ENCODE measurements around the gene ZSCAN22.

ZSCAN22 gene

DNA sequence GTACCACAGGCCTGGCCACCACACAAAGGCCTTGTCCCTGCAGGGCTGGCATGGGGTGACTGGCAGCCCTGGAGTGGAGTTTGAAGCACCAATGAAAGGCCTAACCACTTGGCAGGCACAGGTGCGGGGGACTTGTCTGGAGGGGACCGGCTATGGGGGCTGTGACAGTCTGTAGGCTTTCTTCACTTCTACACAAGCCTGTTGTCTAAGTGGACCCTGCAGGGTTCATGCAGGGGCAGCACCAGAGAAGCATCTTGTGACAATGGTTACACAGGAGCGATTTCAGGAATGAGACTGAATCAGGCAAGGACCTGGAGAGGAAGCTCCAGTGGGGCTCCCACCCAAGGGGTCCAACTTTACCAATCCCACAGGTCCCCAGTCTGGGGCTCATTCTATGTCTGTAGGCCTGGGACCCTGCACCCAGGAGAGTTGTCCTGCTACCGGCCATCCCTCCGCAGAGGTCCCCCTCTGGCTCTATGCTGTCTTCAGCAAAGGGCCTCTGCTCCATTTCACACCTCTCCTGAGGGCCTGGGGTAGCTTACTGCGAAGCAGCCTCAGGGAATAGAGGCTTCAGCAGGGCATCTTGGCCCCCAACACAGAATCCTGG lies 56.3 kb downstream of the ZSCAN22 start:
- no peak overlapping the region for H3K4me3 ChIP-seq (ENCODE audit: low read depth, low read length)
- TF ChIP-seq CTCF (IDR thresholded peaks at IDR 0.05; ENCODE audit: low read depth, low read length): no peak
- H3K9me3 ChIP-seq: no peaks in the 10 kb centered on the region
- H3K27me3 ChIP-seq: no peaks in the 10 kb centered on the region
- H3K36me3 ChIP-seq: peaks cover 8% of the 10 kb centered on the region
- DNase-seq: no peak
- peaks cover 7% of the 10 kb centered on the region for H3K4me1 ChIP-seq

- Histone ChIP-seq H3K4me1 (peaks cover 7% of the 10 kb centered on the region), H3K36me3 (peaks cover 31% of the 10 kb centered on the region), H3K27me3 (no peaks in the 10 kb centered on the region), H3K9me3 (no peaks in the 10 kb centered on the region), H3K4me3 (ENCODE audit: low read depth, low read length) (peak overlapping the region; percentile 100)
- DNase-seq: no peak
- no peak for TF ChIP-seq CTCF (IDR thresholded peaks at IDR 0.05; ENCODE audit: low read depth, low read length)
Observed at GRCh38 chr19:58385313-58385890, 58.6 kb downstream of the ZSCAN22 start.

GRCh38 chr19:58385891-58386575 lies 59.2 kb downstream of the ZSCAN22 start:
- Histone ChIP-seq H3K27me3 (no peaks in the 10 kb centered on the region), H3K36me3 (peaks cover 37% of the 10 kb centered on the region), H3K4me1 (peaks cover 7% of the 10 kb centered on the region), H3K4me3 (ENCODE audit: low read depth, low read length) (peak overlapping the region; percentile 100), H3K9me3 (no peaks in the 10 kb centered on the region)
- TF ChIP-seq CTCF (IDR thresholded peaks at IDR 0.05; ENCODE audit: low read depth, low read length): no peak
- DNase-seq: peak; percentile 28

DNA sequence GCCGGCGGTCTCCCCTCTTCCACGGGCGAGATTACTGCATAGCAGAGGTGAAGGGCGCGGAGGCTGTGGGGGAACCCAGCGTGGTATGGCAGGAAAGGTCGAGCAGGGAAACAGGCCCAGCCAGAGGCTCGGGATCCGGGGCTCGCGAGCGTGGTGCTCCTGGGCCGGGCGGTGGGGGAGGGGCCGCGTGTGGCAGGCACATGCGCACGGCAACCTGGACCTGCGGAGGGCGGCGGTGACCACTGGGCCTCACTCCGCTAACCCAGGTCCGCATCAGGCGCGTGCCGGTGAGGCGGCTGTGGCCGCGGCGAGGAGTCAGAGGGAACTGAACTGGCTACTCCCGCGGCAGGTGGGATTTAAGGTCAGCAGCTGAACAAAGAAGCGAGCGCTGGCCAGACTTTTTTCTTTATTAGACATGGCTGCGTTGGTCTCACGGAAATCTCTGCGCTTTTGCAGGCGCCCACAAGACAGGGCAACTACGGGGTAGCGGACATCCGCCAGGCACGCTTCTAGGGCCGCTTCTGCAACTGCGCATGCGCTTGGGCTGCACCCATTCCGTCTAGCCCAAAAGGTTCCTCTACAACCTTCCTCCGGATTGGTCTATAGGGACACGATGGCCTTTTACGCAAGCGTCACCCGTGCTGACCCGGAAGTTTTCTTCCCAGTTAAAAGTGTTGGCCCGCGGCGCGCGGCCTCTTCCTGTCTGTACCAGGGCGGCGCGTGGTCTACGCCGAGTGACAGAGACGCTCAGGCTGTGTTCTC lies 60.0 kb downstream of the ZSCAN22 start, which contains the start of gene RPS5:
RPS5 (plus strand) TSS at position 694 of the 762 bp plus-strand sequence. CDS start 869 bp downstream, outside the sequence.
- Histone ChIP-seq H3K4me3 (ENCODE audit: low read depth, low read length) (peak within 1 kb of the TSS; percentile 100), H3K27me3 (no peaks in the 10 kb centered on the region), H3K9me3 (no peaks in the 10 kb centered on the region), H3K4me1 (peaks cover 7% of the 10 kb centered on the region), H3K36me3 (peaks cover 45% of the 10 kb centered on the region)
- peak; percentile 96 for DNase-seq
- no peak for TF ChIP-seq CTCF (IDR thresholded peaks at IDR 0.05; ENCODE audit: low read depth, low read length)

GRCh38 chr19:58387338-58388174 lies 60.8 kb downstream of the ZSCAN22 start:
- H3K36me3 ChIP-seq: peaks cover 53% of the 10 kb centered on the region
- no peak; the same call in 1 of the 2 replicates for TF ChIP-seq CTCF (IDR thresholded peaks at IDR 0.05; ENCODE audit: low read depth, low read length)
- no peak for DNase-seq
- peak overlapping the region; percentile 100 for H3K4me3 ChIP-seq (ENCODE audit: low read depth, low read length)
- peaks cover 7% of the 10 kb centered on the region for H3K4me1 ChIP-seq
- no peaks in the 10 kb centered on the region for H3K9me3 ChIP-seq
- no peaks in the 10 kb centered on the region for H3K27me3 ChIP-seq

All from BE2C (cell line).